ENCODE data around the gene ZNF213. TPM values are rescaled to one million over a fixed set of nuclear protein-coding genes. Genes with fewer than 3 reads are reported as not detected.

ZNF213 gene
- total RNA-seq, 1 donor from 2014 or later = 11.0 TPM

DNA sequence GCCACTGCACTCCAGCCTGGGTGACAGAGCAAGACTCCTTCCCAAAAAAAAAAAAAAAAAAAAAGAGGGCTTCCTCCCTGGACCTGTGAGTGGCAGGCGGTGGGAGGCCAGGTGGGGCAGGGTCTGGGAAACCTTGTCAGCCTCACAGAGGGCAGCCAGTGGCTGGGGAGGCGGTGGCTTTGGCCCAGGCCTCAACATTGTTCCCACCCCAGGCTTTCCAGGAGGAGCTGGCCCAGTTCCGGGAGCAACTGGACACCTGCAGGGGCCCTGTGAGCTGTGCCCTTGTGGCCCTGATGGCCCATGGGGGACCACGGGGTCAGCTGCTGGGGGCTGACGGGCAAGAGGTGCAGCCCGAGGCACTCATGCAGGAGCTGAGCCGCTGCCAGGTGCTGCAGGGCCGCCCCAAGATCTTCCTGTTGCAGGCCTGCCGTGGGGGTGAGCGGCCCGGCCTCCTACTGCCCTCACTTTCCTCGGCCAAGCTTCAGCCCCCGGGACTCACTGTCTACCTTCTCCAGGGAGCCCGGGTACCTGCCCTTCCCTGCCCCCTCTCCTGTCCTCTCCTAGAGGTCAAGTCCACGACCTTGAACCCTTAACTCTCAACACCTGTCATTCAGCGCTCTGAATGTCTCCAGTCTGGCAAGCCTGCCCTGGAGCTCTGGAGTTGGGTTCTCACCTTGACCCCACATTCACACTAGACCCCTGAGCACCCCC is 12.4 kb downstream of the ZNF213 start:
- intact Hi-C loops (cut with micrococcal nuclease) = no loop called here

DNA sequence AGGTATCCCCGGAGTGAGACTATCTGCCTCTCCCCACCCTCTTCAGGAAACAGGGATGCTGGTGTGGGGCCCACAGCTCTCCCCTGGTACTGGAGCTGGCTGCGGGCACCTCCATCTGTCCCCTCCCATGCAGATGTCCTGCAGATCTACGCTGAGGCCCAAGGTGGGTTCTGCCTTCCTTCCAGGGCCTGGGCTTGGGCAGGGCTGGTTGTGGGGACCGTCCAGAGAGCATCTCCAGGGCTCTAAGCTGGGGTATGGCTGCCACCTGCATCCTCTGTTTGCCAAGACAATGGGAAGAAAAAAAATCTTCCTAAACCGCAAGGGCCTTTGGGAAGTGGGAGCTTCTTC is 12.9 kb downstream of the ZNF213 start:
- intact Hi-C loops (cut with micrococcal nuclease) = no loop called here

DNA sequence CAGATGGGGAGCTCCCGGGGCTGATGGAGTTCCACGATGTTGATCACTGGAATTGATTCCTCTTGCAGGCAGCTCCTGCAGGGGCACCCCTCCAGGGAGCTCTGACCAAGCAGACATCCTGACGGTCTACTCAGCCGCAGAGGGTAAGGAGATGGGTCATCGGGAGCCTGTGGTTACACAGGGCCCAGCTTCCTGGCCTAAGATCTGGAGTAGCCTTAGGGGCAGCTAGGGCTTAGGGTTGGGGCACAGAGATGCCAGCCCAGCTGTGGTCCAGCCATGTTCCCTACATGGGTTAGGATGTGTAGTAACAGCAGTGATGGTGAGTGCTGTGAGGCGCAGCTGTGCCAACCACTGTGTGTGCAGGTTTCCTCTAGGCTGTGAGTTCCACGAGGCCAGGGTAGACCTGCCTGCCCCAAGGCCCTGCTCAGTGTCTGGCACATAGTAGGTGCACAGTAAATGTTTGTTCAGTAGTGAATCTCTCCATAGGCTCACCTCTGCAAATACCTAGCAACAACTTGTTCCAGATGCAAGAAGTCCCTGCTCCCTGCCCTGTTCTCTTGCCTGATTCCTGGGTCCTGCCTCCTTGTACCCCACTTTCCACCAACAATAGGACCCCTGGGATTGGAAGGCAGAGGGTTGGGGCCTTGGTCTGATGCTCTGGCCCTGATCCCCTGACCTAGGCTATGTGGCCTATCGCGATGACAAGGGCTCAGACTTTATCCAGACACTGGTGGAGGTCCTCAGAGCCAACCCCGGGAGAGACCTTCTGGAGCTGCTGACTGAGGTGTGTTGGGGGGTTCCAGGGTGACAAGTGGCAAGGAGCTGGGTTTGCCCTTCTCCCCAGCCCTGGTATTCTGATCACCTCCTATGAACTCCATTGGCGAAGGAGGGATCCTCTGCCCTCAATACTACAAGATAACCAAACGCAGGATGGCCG is 13.7 kb downstream of the ZNF213 start:
- intact Hi-C loops (cut with micrococcal nuclease) = no loop called here

DNA sequence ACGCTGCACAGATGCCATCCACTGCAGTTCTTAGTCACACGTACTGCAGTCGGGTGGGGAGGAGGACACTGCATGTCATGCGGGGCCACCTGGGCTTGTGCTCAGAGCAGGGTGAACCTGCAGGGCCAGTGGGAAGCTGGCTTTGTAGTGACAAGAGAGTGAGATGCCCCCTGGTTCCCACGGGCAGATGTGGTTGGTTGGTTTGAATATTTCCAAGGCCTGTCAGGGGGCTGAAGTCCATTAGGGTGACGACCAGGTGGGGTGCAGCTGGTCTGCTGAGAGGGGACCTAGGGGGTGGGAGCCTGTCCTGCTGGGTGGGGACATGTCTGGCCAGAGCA is 14.3 kb downstream of the ZNF213 start:
- intact Hi-C loops (cut with micrococcal nuclease) = no loop called here

DNA sequence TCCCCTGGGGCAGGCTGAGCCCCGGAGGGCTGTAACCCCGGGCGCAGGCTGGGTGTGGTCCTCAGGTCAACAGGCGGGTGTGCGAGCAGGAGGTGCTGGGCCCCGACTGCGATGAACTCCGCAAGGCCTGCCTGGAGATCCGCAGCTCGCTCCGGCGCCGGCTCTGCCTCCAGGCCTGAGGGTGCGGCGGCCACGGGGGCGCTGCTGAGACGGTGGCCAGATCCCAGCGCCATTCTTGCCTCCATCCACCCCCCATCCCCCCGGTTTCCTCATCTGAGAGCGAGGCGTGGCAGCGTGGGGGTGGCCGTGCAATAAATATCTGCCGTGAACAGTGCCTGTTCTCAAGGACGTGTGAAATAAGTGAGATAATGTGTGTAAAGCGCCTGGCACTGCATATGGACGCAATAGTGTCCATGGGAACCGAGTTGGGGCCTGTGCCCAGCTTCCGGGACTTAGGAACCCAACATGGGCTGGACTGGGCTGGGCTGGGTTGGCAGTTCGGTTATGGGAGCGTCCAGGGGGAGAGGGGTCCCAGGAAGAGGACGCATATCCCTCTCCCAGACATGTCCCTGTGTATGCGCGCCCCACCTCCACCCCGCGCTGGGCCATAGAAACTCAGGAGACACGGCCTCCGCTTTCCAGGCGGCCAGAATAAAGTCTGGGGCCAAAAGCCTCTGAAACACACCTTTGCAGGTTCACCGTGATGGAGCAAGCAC is 15.0 kb downstream of the ZNF213 start:
- intact Hi-C loops (cut with micrococcal nuclease) = loop anchor here (1.0 kb wide), 2 partner anchors 9 to 15 kb away; no protein-coding TSS in a partner anchor

DNA sequence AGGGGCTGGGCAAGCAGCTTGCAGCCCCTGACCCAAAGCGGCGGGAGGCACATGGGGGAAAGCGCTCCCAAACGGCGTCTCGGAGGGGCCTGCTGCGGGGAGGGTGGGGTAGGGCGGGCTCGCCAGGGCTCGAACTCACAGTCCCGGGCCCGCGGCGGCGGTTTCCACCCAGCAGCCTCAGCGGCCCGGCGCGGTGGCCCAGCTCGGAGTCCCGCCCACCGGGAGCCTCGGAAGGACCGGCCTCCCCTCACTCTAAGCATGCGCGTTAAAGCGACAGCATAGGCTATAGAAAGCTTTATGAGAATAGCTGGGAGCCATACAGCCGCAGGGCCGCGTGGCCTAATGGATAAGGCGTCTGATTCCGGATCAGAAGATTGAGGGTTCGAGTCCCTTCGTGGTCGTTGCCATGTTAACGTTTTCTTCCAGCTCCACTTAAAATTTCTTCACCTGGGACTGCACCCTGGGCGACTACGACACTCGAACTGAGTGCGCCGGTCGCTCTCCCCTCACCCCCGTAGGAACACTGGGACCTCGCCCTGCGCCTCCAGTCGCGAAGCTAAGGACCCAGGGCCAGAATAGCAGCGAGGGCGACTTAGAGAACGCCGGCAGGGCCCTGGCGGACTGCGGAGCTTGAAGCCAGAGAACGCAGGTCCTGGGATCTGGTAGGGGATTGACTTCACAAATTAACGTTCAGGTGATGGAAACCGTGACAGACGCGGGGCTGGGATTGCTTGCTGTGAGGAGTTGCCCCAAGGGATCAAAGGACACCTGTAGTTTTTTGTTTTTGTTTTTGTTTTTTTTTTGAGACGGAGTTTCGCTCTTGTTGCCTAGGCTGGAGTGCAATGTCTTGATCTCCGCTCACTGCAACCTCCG is 15.8 kb downstream of the ZNF213 start:
- intact Hi-C loops (cut with micrococcal nuclease) = loop anchor here (1.0 kb wide), 2 partner anchors 8 to 16 kb away; no protein-coding TSS in a partner anchor

DNA sequence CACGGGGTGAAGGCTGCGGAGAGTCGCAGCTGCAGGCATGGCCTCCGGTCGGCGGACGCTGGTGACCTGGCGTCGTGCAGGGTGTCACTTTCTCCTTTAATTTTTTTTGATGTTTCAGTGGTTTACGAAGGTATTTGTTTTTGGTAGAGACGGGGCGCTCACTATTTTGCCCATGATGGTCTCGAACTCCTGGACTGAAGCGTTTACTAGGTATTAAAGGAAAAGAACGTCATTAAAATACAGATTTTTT is 17.1 kb downstream of the ZNF213 start:
- intact Hi-C loops (cut with micrococcal nuclease) = loop anchor here (2.0 kb wide), 1 partner anchor 349 kb away; the partner anchor contains the start of gene CLUAP1

DNA sequence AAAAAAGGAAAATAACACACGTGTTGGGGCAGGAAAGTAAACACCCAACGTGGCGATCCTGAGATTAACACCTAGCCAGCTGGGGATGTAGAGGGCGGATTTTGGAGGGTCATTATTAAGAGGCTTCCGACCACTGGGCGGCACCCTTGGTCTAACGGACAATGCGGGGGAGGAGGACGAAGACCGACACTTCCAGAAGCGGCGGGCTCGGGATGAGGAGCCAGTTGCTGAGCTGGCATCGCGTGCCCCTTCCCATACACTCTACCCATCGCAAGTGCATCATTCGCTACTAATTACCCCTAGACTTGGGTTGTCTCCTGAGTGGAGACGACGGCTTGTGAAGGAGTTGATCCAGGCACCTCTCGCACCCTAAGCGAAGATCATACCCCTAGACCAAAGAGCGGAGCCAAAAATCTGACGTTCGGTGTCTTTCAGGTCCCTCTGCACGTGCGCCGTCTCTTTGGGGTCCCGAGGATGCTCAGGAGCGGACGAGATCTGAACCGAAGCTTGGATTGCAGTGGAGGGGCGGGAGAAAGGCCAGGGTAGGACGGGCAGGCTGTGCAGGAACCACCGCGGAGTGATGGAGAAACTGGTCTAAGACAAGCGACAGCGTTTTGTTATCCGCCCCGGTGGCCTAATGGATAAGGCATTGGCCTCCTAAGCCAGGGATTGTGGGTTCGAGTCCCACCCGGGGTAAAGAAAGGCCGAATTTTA is 17.6 kb downstream of the ZNF213 start:
- intact Hi-C loops (cut with micrococcal nuclease) = loop anchor here (2.0 kb wide), 1 partner anchor 348 kb away; the partner anchor contains the start of gene CLUAP1

DNA sequence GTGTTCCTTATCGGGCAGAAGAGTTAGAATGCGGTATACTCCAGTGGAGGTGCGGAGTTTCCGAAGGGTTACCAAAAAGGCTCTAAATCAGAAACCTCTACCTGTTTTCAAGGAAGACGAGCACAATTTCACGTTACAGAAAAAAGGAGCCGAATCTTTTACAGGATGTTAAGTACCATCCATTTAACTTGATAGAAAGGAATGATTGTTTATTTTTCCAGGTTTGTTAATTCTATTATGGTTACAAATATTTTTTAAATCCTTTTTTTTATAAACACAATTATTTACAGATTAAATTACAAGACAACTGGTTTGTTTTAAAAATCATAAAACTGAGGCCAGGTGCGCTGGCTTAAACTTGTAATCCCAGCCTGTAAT is 18.2 kb downstream of the ZNF213 start:
- intact Hi-C loops (cut with micrococcal nuclease) = loop anchor here (2.0 kb wide), 1 partner anchor 348 kb away; the partner anchor contains the start of gene CLUAP1

DNA sequence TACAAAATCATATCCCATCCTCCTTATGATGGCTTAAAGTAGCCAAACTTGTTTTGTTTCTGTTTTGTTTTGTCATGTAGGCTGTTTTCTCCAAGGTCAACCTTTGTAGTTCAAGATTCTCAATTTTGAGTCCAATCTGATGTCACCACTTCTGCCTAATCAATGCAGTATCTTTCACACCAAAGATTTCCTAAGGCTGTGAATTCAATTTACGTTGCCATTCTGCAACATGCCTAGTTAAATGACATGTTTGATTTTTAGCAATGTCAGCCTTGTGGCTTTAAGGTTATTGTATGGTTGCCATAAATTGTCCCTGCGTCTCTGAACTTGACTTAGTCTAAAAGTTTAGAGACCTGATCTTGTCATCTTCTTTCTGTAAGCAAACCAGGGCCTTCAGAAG is 20.4 kb downstream of the ZNF213 start:
- intact Hi-C loops (cut with micrococcal nuclease) = no loop called here

DNA sequence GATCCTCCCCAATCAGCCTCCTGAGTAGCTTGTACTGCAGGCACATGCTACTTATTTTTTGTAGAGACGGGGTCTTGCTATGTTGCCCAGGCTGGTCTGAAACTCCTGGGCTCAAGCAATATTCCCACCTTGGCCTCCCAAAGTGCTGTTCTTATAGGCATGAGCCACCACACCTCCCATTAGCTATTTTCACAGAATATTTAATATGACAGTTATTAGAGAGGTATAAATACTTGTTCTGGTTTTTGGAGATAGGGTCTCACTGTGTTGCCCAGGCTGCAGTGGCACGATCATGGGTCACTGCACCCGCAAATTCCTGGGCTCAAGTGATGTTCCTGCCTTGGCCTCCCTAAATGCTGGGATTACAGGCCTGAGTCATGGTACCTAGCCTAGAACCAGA is 21.1 kb downstream of the ZNF213 start:
- intact Hi-C loops (cut with micrococcal nuclease) = loop anchor here (2.0 kb wide), 1 partner anchor 33 kb away; the partner anchor contains the start of gene OR1F1

DNA sequence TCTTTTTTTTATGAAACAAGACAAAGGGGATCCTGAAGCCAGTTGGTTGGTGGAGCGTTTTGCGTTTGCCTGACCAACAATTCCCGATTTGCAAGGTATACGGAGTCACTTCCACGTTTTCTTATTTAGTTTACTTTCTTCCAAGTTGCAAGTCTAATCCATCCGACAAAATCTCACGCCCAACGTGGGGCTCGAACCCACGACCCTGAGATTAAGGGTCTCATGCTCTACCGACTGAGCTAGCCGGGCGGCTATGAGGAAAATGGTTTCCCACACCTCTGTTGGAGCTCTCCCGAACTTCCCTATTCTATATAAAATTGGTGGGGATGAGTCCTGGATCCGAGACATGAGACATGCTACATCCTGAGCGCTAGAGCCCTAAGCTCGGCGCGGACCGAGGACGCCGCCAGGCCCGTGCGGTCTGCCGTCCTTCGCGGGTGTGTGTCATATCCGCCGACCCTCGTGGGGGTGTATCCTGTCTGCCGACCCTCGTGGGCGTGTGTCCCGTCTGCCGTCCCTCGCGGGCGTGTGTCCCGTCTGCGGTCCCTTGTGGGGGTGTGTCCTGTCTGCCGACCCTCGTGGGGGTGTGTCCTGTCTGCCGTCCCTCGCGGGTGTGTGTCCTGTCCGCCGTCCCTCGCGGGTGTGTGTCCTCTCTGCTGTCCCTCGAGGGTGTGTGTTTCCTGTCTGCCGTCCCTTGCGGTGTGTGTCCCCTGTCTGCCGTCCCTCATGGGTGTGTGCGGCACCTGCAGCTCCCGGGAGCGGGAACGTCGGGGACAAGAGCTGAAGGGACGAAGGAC is 22.6 kb downstream of the ZNF213 start:
- intact Hi-C loops (cut with micrococcal nuclease) = loop anchor here (1.0 to 2.0 kb wide), 2 partner anchors 7 to 31 kb away; partner anchors contain the start of gene OR1F1

DNA sequence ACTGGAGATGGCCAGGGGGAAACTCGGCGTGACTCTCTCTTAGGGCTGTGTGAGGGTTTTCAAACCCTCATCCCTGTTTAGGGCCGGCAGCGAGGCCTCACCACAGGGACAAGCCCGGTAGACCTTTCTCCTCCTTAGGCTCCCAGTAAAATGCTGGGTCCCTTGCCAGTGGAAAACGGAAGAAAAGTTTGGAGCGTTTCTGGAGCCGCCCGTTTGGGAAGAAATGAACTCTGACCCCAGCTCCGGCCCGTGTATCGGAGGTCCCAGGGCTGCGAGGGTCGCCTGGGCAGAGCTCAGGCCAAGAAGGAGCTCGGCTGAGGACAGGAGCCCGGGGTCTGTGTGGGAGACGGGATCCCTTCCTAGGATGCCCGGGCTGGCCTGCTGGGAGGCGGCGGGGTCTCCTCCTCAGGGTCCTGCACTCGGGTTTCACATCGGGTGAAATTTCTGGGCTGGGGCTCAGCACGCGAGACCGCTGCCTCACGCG is 23.2 kb downstream of the ZNF213 start:
- intact Hi-C loops (cut with micrococcal nuclease) = loop anchor here (1.0 kb wide), 1 partner anchor 8 kb away; no protein-coding TSS in a partner anchor

DNA sequence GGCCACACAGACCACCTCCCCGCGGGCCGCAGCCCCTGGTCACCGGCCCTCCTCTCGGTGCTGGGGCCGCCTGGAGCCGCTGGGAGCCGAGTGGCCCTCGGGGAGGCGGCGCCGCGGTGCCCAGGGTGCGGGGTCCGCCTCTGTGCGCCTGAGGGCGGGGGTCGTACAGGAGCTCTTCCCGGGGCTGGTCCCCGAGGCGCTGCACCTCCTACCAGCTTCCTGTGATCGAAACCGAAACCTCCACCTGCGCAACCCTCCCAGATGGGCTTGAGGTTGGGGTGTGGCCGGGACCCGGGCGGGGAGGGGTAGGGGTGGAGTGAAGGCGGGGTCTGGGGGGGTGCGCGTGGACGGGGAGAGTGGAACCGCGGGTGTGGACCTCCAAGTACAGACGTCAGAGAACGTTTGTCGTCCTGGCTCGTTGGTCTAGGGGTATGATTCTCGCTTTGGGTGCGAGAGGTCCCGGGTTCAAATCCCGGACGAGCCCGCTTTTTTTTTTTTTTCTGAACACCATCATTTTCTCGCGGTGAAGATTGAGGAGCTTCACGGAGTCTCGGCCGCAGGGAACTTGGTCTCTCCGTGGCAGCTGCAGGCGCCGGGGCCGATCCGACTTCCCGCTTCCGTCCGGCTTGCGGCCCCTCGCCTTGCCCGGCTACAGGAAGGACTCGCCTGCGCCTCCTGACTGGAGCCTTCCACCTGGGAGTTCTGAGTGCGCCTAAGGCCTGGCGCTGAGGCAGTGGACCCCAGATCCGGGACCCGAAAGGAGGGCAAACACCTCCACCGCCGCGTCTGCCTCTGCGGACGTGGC is 23.9 kb downstream of the ZNF213 start:
- intact Hi-C loops (cut with micrococcal nuclease) = loop anchor here (1.0 kb wide), 1 partner anchor 8 kb away; no protein-coding TSS in a partner anchor

DNA sequence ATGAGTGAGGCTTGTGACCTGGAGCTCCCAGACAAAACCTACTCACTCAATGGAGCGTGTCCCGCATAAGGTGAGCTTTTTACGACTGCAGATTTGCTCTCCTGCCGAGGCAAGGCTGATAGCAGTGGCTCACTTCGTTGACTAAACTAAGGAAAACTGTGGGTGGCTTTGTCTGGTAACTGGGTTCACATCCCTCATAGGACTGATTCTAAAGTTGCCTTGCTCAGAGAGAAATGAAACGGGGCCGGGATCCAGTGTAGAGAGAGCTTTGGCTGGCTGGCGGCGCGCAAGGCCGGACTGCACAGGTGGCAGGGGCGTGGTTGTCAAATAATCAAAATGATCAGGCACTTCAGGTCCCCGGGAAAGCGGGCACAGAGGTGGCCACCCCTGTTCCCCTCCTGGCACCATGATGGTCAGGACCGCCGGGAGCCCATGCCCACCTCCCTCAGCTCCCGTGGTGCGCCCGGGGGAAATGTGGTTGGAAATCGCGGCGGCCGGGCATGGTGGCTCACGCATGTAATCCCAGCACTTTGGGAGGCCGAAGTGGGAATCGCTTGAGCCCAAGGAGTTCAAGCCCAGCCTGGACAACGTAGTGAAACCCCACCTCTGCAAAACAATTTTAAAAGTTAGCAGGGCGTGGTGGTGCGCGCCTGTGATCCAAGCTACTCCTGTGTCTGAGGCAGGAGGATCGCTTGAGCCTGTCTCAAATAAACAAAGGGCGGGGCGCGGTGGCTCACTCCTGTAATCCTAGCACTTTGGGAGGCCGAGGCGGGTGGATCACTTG is 26.6 kb downstream of the ZNF213 start:
- intact Hi-C loops (cut with micrococcal nuclease) = no loop called here

DNA sequence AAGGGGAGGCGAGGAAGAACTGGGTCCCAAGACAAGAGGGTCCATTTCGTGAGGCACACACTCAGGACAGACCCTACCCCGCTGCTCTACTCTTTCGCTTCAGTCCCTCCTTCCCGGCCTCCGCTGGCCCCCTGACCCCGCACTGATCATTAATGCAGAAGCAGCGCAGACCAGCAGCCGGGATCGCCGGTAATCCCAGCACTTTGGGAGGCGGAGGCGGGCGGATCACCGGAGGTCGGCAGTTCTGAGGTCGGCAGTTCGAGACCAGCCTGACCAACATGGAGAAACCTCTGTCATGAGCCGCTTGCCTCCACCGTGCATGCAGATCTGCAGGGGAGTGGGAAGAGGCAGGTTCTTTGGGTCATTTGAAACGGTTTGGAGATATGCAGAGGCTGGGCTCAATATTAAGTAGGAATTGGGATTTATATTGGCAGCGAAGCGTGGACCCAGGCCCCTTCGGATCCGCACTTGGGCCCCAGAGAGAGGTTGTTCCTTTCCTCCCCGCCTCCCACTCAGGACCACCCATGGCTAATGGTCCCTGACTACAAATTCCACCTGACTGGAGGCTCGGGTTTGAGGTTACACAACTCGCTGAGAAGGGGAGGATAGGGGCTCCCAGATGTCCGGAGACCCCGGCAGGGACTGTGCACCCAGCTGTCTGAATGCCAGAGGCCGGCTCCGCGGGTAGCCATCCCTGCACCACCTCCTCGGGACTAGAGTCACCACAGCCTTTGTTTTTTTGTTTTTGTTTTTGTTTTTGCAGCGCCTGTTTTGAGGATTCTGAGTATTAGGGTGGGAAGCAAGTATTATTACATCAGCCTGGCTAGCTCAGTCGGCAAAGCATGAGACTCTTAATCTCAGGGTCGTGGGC is 29.5 kb downstream of the ZNF213 start:
- intact Hi-C loops (cut with micrococcal nuclease) = no loop called here

Data from T-helper 2 cell treated with Interferon-gamma antibody and Interleukin-4, amounts not matched to agents 100 ng/mL and 5 ng/mL, for 36 hours (primary cell).